MV-4-11 (cell line): ENCODE measurements around the gene AMOTL1.
A peak's percentile ranks its signal among the peaks of the same experiment; 100 is the strongest.

Experiments
- DNase-seq: peaks from one replicate; lab custom pipeline; 2025; lab: John Stamatoyannopoulos, UW

The AMOTL1 gene

DNA sequence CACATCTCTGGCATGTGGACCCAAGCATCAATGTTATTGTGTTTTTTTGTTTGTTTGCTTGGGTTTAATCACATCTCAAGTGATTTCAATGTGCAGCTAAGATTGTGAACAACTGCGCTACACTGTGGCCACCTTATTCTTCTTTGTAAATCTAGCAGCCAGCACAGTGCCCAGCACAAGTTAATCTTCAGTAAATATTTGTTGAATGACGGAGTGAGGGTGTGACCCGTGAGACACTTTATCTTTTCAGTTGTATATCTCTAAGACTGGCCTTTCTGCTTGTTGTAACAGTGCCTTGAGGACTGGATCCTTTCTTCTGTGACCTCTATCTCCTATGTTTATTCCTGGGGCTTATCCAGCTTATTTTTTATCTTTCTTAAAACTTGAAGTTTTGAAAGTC, 21.4 kb upstream of the AMOTL1 start:
- no peak for DNase-seq

DNA sequence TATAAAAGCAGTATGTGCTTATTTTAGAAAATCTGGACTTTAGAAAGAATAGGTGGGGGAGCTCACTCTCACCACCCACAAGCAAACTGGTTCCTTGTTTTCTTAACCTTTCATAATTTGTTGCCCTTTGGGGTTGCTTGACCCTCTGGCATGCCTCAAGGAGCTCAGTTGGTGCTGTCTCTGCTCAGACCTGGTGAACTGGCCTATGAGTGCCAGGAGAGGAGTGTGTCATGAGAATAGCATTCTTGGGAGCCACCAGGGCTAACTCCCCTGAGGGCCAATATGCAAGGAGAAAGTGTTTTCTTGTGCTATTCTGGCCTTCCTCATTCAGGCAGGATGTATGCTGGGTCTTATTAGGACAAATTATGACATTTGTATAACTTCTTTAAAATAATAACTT, 21.0 kb upstream of the AMOTL1 start:
- no peak for DNase-seq

DNA sequence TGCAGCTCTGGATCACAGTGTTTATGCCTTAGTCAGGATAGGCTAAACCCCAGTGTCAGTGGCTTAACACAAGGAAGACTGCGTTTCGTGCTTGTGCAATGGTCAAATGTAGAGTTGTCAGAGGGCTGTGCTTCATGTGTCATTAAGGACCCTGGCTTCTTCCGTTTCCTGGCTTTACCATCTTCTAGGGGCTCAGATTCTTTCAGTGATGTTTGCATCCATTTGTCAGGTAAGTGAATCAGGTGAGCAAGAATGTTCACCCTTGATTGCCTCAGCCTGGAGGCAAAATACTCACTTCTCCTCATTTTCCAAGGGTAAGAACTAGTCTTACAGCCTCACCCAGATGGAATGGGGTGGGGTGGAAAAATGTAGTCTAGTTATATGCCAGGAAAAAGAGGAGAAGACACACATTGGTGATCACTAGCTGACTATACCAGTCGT, 20.5 kb upstream of the AMOTL1 start:
- no peak for DNase-seq

DNA sequence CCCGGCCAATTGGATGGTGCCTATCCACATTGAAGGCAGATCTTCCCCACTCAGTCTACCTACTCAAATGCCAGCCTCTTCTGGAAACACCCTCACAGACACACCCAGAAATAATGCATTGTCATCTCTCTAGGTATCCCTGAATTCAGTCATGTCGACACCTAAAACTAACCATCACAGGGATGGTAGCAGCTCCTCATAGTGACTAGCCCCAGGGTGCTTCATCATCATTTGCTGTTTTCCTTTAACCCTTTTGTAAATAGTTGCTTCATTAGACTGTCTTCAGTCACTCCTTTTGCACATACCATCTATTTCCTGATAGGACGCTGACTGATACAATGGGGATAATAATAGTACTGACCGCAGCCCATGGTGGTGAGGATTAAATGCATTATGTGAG, 18.8 kb upstream of the AMOTL1 start:
- no peak for DNase-seq

DNA sequence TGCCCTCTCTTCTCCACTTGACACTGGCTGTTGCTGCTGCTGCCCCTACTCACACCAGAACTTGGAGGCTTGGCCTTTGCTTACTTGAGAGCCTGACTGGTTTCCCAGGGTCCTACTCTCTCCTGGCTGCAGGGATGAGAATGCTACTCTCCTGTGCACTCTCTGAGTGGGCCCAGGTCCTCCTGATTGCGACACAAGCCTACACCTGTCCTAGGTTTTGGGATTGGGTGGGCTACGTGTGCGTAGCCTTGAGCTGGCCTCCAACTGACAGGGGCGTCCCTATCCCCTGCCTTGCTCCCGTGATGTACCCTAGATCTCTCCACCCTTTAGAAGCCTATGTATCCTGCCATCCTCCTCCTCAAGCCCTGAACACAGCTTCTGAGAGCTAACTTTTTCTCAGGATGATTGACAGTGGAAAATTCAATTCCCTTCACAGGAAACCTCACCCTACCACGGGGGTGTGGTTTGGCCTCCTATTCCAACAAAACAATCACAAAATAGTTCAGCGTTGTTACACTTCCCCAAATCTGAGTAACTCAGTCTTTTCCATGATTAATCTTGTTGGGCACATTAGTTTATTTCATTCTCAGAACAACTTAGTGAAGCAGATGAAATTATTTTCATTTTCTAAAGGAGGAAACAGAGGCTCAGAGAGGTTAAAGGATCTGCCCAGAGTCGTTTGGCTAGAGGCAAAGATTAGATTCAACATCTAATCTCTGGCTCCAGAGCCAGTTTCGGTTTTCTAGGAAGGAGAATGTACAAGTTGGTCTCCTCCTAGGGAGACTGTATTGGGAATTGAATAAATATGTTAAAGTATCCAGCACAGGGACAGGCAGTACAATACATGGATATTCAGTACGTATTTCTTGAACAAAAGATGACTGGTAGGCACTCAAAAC, 17.6 kb upstream of the AMOTL1 start:
- no peak for DNase-seq

DNA sequence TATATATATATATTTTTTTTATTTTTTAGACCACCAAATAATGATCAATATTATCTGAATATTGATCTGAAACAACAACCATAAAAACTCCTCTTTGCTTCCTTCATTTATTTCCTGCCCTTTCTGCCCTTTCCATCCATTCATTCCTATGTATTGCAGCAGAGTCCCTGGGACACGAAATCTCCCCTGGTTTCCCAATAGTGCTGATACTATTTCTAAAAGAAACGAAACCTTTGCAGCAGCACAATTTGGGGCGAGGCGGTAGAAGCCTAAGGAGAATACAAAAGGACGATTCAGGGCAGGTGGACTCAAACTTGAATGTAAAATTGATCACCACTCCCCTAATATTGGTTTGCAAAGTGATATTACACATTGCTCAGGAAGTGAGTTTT, 16.9 kb upstream of the AMOTL1 start:
- DNase-seq: no peak

DNA sequence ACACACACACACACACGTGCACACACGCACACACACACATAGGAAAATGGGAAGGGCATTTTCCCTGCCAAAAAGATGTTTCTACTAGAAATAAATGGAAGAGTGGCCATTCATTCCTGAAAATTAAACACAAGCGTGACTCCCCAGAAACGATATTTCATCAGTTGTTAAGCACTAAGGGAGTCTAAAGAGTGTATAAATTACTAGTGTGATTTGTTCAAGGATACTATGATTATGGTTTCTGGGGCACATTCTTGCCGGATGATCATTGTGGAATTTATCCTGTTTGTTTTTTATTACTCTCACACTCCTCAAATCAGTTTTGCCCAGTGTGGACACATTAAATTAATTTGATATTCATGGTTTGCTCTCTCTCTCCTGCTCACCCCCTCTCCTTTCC, 16.4 kb upstream of the AMOTL1 start:
- no peak for DNase-seq

DNA sequence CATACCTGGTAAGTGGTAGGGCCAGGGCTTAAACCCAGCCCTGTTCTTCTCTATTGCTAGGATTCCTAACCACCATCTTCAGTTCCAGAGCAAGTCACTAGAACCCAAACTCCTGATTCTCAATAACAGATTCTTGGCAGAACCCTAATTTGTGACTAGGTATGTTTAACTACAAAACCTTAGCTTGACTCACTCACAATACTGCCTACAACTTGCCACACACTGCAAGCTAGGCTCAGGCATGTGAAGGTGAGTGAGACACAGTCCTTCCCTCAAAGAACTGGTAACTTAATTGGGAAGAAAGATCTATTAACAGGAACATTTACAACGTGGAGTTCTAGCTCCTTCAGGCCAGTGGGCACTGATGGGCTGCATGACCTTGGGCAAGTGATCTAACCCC, 14.5 kb upstream of the AMOTL1 start:
- no peak for DNase-seq

DNA sequence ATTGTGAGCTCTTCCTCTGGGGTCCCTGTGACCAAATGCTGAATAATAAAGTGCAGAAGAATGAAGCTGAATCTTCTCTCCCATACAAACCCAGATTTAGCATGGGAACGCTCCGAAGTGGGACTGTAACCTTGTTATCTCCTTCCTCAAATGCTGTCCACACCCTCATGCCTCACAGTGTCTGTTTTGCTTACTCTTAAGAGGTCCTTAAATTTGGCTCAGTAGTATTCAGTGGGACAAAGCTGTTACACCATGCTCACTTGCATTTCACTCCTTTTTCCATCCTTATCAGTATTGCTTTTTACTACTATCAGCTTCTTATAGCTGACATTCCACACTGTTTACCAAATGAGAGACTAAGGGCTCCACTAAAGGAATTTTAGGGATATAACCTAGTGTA, 13.8 kb upstream of the AMOTL1 start:
- no peak for DNase-seq

DNA sequence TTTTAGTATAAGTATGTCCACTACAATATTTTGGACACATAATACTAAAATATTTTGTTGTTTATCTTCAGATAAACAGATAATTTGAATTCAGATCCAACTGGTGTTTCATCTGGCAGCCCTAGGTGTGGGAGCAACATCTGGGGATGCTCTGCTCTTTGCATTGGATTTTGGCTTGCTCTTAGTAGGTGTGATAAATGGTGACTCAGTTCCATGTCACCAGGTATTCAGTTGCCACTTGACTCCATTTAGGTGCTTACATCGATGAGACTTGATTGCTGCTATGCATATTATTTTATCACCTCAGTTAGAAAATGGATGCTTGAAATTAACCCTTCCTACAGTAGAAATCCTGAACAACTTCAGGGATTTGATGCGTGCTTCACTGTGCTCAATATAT, 13.3 kb upstream of the AMOTL1 start:
- no peak for DNase-seq

DNA sequence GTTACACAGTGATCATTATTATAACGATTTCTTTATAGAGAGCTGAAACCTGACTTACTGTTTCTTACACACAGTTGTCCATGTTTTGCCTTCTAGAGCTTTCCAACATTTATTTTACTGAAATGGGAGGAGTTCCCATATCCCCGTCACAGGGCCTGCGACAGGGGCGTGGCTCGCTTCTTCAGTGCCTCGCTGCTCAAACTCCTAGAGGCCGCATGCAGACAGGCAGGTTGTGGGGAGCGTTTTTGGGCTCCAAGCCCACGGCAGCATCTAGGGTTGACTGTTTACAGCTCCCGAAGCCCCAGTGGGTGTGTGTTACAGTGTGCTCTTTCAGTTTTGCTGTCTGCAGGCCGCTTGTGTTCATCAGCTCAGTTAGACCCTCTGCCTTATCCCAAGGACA, 12.7 kb upstream of the AMOTL1 start:
- no peak for DNase-seq

DNA sequence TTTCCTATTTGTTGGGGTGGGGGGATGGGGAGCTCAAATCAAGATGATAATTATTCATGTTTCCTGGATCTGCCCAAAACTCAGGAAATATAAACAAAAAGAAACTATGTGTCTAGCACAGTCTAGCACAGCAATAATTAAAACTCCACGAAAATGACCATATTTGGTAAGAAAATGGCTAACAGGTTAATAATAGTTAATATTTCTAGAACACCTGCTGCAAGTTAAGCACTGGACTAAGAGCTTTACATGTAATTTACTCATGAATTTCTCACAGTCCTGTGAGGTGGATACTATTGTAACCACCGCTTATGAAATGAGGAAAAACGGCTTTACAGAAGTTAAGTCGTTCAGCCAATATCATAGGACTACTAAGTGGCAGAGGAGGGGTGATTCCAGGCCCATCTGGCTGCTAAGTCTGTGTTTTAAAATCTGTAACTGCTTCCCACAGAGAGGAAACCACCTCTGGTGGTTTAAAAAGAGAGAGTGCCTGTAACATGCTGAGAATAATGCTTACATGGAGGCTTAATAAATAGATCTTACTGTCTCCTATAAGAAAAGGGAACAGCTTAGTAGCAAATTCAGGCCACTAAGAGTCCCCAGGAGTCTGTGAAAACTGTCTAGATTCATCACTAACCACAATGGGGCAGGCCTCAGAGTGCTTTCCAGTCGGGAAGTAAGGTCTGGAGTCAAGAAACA, 11.0 kb upstream of the AMOTL1 start:
- DNase-seq: peak; percentile 52

DNA sequence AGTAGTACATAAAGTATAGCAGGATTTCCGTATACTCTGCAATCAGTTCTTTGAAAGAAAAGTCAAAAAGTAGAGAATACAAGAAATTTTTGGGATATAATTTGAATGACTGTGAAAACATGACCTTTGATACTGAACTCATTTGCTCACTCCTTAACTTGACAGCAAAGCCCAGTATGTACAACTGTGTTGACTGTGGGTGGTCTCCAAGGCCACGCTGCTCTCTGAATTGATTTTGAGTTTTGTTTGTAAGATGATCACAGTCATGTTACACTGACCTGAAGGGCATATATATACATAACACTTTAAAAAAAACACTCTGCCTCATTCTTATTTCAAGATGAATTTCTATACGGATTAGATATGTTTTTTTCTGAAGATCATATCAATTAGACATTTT, 9.5 kb upstream of the AMOTL1 start:
- no peak for DNase-seq

DNA sequence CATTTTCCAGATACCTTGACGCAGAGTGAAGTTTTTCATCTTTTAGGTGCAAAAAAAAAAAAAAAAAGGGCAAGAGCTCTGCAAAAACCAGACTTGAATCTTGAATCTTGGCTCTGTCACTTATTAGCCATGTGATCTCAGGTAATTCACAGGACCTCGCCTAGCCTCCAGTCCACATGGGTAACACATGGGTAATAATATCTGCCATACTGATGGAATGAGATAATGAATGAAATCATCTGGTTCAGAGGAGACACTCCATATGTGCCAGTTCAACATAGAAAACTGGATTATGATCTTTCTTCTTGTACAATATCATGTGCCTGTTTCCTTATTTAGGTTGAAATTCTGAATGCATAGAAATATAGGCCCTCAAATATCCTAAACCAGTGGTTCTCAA, 8.6 kb upstream of the AMOTL1 start:
- DNase-seq: no peak

DNA sequence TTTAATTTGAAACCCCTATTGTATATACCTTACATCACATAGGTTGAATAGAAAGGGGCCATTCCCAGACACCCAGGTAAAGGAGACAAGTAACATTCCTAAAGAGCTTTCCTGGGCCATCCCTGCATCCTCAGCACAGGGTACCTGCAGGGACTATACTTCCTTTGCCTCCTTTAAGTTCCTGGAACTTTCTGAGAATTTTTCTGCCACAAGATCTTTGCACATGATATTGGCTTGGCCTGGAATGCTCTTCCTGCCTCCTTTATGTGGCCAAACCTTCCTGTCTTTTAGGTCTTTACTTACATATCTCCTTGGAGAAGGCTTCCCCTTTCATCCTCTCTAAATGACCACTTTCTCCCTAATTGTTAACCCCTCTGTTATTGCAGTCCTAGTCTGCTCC, 7.9 kb upstream of the AMOTL1 start:
- no peak for DNase-seq

DNA sequence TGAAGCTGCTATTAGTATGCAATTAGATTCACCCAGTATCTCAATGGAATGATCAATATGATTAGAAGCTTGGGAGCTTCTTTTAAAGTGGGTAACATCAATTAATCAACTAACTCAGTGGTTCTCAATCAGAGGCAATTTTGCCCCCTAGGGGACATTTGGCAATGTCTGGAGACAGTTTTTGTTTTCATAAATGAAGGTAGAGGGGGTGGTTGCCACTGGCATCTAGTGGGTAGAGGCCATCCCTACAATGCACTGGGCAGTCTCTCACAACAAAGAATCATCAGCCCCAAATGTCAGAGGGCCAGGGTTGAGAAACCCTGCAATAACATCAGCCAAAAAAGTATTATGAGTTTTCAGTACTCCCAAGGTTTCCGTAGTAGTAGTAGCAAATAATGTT, 5.9 kb upstream of the AMOTL1 start:
- peak; percentile 43 for DNase-seq

DNA sequence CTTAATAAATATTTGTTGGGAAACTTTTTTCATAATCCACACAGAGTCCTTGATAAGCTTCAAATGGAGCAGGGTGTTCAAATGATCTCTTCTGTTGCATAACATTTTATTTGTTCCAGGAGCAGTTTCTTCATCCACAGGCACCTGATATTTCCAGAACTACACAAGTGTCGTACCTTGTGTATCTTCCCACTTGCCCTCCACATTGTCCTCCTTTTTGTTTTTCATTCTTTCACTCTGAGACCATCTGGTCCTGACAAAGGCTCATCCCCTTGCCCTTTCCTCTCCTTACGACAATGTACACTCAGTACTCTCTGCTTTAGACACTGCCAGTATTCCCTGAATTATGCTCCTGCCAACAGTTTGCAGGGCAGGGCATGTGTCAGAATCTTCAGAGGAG, 5.2 kb upstream of the AMOTL1 start:
- no peak for DNase-seq

DNA sequence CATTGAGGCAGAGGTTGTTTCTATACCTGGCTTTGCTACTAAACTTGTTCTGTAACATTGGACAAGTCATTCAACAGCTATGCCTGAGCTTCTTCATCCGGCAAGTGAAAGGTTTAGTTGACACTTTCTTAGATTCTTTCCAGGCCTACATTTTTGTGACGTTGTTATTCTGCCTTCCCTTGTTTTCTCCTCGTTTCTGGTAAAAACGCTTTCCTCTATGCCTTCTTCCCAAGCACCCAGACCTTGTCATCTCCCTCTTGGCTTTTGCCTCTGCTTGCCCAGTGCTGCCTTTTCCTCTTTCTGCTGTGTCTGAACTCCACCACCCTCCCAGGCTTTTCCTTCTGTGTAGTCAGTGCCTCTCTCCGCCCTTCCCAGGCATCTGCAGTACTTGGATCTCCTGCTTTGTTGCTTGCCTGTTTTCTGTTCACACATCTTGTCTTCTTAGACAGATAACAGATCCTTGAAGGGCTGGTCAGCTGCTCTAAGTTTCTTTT, 1.4 kb upstream of the AMOTL1 start:
- DNase-seq: no peak

DNA sequence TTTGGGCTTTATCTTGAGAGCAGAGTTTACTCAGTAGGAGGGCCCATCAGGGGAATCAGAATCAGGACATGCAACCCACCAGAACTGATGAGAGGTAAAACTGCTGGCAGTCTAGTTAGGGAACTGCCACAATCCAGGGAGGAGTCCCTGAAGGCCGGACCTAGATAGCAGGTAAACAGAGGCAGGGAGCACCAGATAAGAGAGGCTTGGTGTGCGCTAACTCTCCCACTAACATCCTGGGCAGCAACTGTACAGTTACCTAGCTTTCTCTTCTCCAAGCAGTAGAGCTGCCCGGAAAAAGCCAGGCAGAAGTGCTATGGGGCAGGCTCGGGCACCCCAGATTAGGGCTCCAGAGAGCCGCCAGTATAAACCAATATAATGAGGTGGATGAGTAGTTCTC, 865 bp upstream of the AMOTL1 start:
- DNase-seq: no peak

DNA sequence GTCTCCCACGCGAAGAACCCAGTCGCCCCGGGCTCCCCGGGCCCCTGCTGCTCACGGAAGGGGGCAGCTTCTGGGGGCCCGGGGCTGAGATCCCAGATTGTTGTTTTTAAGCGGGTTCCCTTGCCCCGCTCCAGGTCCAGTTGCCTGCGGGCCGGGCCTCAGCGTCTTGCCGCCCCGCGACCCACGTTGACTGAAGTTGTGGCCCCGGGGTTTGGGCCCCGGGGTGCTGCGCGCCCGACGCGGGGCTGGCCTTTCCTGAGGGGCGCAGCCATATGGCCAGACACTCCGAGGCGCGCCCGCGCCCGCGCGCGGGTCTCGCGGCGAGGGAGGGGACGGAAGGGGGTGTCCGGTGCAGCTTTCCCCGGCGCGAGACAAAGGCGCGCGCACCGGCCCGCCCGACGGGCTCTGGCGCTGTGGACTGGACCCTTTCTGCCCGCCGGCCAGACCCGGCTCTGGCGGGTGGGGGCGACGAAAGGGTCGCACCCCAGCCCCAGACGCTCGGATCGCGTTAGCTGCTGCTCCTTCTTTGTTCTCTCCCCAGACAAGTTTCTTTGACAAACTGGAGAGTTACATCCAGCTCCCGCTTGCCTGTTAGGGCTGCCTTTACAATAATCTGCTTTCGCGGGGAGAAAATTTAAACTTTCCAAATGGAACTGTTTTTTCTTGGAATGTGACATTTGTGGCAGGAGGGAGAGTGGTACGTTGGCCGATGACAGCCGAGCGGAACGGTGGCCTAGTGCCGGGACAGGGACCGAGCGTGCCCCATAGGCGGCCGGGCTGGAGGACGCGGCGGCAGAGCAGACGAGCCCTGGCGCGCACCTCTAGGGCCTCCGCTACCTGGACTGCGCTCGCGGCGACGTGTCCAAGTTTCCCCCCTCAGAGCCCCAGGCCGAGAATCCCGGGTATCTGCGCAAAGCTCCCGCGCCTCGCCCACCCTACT, 716 bp downstream of the AMOTL1 start:
- DNase-seq: no peak

DNA sequence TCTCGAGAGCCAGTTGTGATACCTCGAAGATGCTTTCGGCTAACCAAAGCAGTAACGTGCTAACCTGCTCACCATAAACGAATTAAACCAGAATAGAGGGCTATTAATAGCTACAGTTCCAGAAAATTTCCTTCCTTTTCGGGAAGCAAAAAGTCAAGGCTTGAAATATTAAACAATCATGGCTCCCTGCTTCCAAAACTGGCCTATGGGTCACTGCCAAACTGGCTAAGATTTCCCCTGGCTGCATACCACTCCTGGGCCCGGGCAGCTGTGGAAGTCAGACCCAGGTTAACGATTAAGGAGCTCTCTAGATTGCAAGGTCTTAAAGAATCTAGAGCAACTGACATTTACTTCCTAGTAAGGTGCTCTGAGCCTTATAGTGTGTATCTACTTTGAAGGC, 1.7 kb downstream of the AMOTL1 start:
- DNase-seq: no peak

DNA sequence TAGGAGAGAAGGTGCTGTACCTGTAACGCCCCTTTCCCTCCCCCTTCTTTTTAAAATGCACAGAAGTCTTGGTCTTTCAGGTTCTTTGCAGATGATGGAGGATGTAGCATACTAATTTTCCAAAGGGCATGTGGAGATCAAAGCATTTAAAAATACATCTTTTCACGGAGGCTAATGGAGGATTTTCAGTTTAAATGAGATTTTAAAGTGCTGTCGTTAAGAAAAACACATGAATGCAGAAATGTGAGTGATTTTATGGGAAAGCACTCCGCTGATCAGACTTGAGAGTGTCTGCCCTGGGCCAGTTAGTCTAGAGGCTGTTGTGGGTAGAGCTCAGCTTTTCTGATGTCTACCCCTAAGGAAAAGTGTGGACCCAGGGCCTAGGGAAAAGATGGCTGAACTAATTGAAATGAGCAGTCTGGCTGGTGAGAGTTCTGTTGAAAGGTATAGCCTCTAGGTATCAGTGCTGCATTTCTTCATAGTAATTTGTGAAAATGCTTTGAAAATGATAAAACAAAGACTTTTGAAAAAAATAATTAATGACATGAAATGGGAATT, 2.5 kb downstream of the AMOTL1 start:
- no peak for DNase-seq
